CD14-positive monocyte (primary cell): ENCODE data around the gene EFCAB10. TPM values are rescaled to one million over a fixed set of nuclear protein-coding genes. Genes with fewer than 3 reads are reported as not detected.

ENCODE experiments used
- DNase-seq, 3 donors: peaks; one replicate each; pipeline ENCODE4 v3.0.0-alpha.2; 2011 to 2022
- H2AFZ ChIP-seq: 2 replicates; pipeline ENCODE4 v1.6.0; 2012; ENCODE audit warnings: mild to moderate bottlenecking, low read depth, low read length, inconsistent platforms; ENCODE audit not compliant: insufficient read depth, poor library complexity, severe bottlenecking
- H3K27ac ChIP-seq, 2 donors: 1 replicate in 1 of 2; 2 replicates in 1 of 2; pipeline ENCODE4 v1.5.1; 2012 to 2013; ENCODE audit warnings: low read length in 2 of 2, control low read depth in 1 of 2, inconsistent platforms in 1 of 2, low read depth in 1 of 2, mild to moderate bottlenecking in 1 of 2
- H3K27me3 ChIP-seq, 2 donors: one replicate each; pipeline versions ENCODE4 v1.6.0 to v1.6.1; 2011 to 2013; ENCODE audit warnings: low read length in 2 of 2; ENCODE audit not compliant: control insufficient read depth in 2 of 2, insufficient read depth in 2 of 2
- H3K36me3 ChIP-seq, 2 donors: replicated peaks in 1 of 2; 1 replicate in 1 of 2; 2 replicates in 1 of 2; pipeline versions ENCODE4 v1.5.1 to v1.6.1; 2012 to 2013; ENCODE audit warnings: low read length in 2 of 2, control low read depth in 1 of 2, inconsistent platforms in 1 of 2, mild to moderate bottlenecking in 1 of 2; ENCODE audit not compliant: insufficient read depth in 2 of 2, control insufficient read depth in 1 of 2
- H3K4me1 ChIP-seq, 2 donors: 1 replicate in 1 of 2; 2 replicates in 1 of 2; pipeline versions ENCODE4 v1.5.1 to v1.6.1; 2012 to 2013; ENCODE audit warnings: low read length in 2 of 2, control low read depth in 1 of 2, inconsistent platforms in 1 of 2, mild to moderate bottlenecking in 1 of 2, moderate library complexity in 1 of 2; ENCODE audit not compliant: insufficient read depth in 2 of 2, control insufficient read depth in 1 of 2
- H3K4me2 ChIP-seq: replicated peaks from 2 replicates; pipeline ENCODE3; 2012; ENCODE audit warnings: low read length, moderate library complexity, mild to moderate bottlenecking; ENCODE audit not compliant: poor library complexity, severe bottlenecking; ENCODE audit errors: extremely low read depth
- H3K4me3 ChIP-seq, 3 experiments: fragments of 200-600 bp in 1 of 3; sonication (generic) in 1 of 3; replicated peaks in 1 of 3; 1 replicate in 2 of 3; 2 replicates in 1 of 3; pipeline ENCODE4 v1.5.1; 2011 to 2013; ENCODE audit warnings: low read length in 3 of 3, mild to moderate bottlenecking in 3 of 3, control low read depth in 2 of 3, low read depth in 2 of 3, inconsistent platforms in 1 of 3, moderate library complexity in 1 of 3
- H3K79me2 ChIP-seq: 2 replicates; pipeline ENCODE4 v1.6.0; 2012; ENCODE audit warnings: mild to moderate bottlenecking, control low read depth, inconsistent platforms, low read length, moderate library complexity; ENCODE audit not compliant: insufficient read depth
- H3K9ac ChIP-seq: 2 replicates; pipeline ENCODE4 v1.6.0; 2017; ENCODE audit warnings: low read length, mild to moderate bottlenecking; ENCODE audit not compliant: insufficient read depth, poor library complexity, severe bottlenecking
- H3K9me3 ChIP-seq, 2 donors: replicated peaks in 1 of 2; 1 replicate in 1 of 2; 2 replicates in 1 of 2; pipeline versions ENCODE4 v1.5.1 to v1.6.1; 2012 to 2013; ENCODE audit warnings: low read length in 2 of 2, control low read depth in 1 of 2; ENCODE audit not compliant: control insufficient read depth in 1 of 2, insufficient read depth in 1 of 2
- H4K20me1 ChIP-seq: 2 replicates; pipeline ENCODE4 v1.6.0; 2012; ENCODE audit warnings: mild to moderate bottlenecking, low read length, control low read depth, moderate library complexity; ENCODE audit not compliant: insufficient read depth
- H3K27ac Mint-ChIP-seq, 7 donors: one replicate each; pipeline ENCODE4 v1.8.0; 2020; ENCODE audit warnings: mild to moderate bottlenecking in 7 of 7, mixed read lengths in 7 of 7, moderate library complexity in 6 of 7, inconsistent platforms in 2 of 7
- H3K27me3 Mint-ChIP-seq, 3 donors: one replicate each; pipeline ENCODE4 v1.8.0; 2021 to 2022; ENCODE audit warnings: low read depth in 3 of 3, mild to moderate bottlenecking in 3 of 3, mixed read lengths in 3 of 3, moderate library complexity in 3 of 3, inconsistent platforms in 1 of 3
- H3K36me3 Mint-ChIP-seq, 2 donors: one replicate each; pipeline ENCODE4 v1.8.0; 2020; ENCODE audit warnings: mixed read lengths in 2 of 2, inconsistent platforms in 1 of 2, mild to moderate bottlenecking in 1 of 2
- H3K4me1 Mint-ChIP-seq: one replicate; pipeline ENCODE4 v1.8.0; 2020; ENCODE audit warnings: mild to moderate bottlenecking, mixed read lengths
- H3K4me3 Mint-ChIP-seq, 2 donors: one replicate each; pipeline ENCODE4 v1.8.0; 2020; ENCODE audit warnings: mild to moderate bottlenecking in 2 of 2, mixed read lengths in 2 of 2, moderate library complexity in 1 of 2
- H3K9me3 Mint-ChIP-seq, 7 donors: one replicate each; pipeline ENCODE4 v1.8.0; 2020 to 2022; ENCODE audit warnings: mixed read lengths in 7 of 7, mild to moderate bottlenecking in 6 of 7, moderate library complexity in 6 of 7, inconsistent platforms in 2 of 7
- WGBS: methylation state at CpG from one replicate; pipeline ENCODE4 v1.1.5; 2013; ENCODE audit warnings: missing lambda C conversion rate; ENCODE audit not compliant: insufficient coverage; 5-methylcytosine and 5-hydroxymethylcytosine counted together
- intact Hi-C, 2 donors: fragments of 100-400 bp; cut with micrococcal nuclease; formaldehyde crosslinking; loops; one replicate each; pipeline versions ENCODE4 v1.15.0 to v1.15.1; 2023
- polyA plus RNA-seq, 3 donors: library from polyadenylated mRNA; depleted of rRNA in 1 of 3; unstranded in 2 of 3; stranded (reverse) in 1 of 3; fragments of 300-500 nt in 2 of 3; fragments of >200 nt in 1 of 3; fragmentation: Illumina TruSeq in 2 of 3; gene quantifications; 1 replicate in 2 of 3; 2 replicates in 1 of 3; pipeline ENCODE4 v1.2.3, GENCODE V29; 2012 to 2021
- TF ChIP-seq, protein P1 (sequence below): fragments of 200-600 bp; IDR thresholded peaks from one replicate; pipeline ENCODE4 v1.8.0; 2022; ENCODE audit warnings: antibody characterized with exemption, mild to moderate bottlenecking

The EFCAB10 gene
- polyA plus RNA-seq, 3 donors = not detected

DNA sequence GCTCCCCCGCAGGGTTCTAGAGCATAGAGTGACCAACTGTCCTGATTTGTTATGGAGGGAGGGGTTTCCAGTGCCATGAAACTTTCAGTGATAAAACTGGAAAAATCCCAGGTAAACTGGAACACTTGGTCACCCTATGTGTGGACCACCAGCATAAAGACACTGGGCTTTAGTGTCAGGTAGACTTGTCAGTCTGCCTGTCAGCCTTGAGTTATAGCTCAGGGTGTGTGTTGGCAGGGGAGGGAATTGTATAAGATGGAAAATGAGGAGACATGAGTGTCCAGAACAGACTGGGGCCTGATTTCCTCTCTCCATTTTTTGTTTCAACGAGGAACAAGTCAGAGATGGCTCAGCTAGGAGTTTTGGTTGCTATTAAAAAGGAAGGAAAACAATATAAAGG, 10.2 kb upstream of the EFCAB10 start:
- DNase-seq = no peak
- TF ChIP-seq, protein P1, sequence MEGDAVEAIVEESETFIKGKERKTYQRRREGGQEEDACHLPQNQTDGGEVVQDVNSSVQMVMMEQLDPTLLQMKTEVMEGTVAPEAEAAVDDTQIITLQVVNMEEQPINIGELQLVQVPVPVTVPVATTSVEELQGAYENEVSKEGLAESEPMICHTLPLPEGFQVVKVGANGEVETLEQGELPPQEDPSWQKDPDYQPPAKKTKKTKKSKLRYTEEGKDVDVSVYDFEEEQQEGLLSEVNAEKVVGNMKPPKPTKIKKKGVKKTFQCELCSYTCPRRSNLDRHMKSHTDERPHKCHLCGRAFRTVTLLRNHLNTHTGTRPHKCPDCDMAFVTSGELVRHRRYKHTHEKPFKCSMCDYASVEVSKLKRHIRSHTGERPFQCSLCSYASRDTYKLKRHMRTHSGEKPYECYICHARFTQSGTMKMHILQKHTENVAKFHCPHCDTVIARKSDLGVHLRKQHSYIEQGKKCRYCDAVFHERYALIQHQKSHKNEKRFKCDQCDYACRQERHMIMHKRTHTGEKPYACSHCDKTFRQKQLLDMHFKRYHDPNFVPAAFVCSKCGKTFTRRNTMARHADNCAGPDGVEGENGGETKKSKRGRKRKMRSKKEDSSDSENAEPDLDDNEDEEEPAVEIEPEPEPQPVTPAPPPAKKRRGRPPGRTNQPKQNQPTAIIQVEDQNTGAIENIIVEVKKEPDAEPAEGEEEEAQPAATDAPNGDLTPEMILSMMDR = no peak
- H3K36me3 Mint-ChIP-seq = no peaks in the 10 kb centered on the region
- peaks cover 1 to 2% (median 2%) of the 10 kb centered on the region in 3 donors for H3K27me3 Mint-ChIP-seq
- Histone ChIP-seq H3K9me3 (no peaks in the 10 kb centered on the region), H3K9ac (no peak overlapping the region), H3K4me3 (no peak overlapping the region), H3K27me3 (no peaks in the 10 kb centered on the region), H3K4me2 (no peak overlapping the region), H3K27ac (no peak overlapping the region), H3K4me1 (no peaks in the 10 kb centered on the region), H4K20me1 (no peaks in the 10 kb centered on the region), H2AFZ (no peak overlapping the region), H3K36me3 (no peaks in the 10 kb centered on the region), H3K79me2 (no peaks in the 10 kb centered on the region)
- intact Hi-C loops = no loop called here
- H3K4me1 Mint-ChIP-seq = peaks cover 6% of the 10 kb centered on the region
- H3K4me3 Mint-ChIP-seq = no peak overlapping the region
- WGBS = no CpG with 5 or more reads among the region's 2 CpGs
- peaks cover 0 to under 1% (median 0%) of the 10 kb centered on the region in 7 donors for H3K9me3 Mint-ChIP-seq
- no peak overlapping the region for H3K27ac Mint-ChIP-seq

DNA sequence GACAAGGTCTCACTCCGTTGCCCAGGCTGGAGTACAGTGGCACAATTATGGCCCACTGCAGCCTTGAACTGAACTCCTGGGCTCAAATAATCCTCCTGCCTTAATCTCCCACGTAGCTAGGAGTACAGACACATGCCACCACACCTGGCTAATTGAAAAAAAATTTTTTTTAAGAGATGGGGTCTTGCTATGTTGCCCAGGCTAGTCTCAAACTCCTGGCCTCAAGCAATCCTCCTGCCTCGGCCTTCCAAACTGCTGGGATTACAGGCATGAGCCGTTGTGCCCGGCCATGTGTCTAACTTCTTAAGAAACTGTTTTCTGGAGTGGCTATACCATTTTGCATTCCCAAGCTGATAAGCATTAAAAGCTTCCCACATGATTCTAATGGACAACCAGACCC, 9.5 kb upstream of the EFCAB10 start:
- Histone ChIP-seq H3K9ac (no peak overlapping the region), H3K79me2 (no peaks in the 10 kb centered on the region), H3K9me3 (no peaks in the 10 kb centered on the region), H2AFZ (no peak overlapping the region), H3K27ac (no peak overlapping the region), H4K20me1 (no peaks in the 10 kb centered on the region), H3K27me3 (no peaks in the 10 kb centered on the region), H3K4me3 (no peak overlapping the region), H3K36me3 (no peaks in the 10 kb centered on the region), H3K4me2 (no peak overlapping the region), H3K4me1 (no peaks in the 10 kb centered on the region)
- DNase-seq = no peak
- intact Hi-C loops = no loop called here
- H3K4me3 Mint-ChIP-seq = no peak overlapping the region
- no peaks in the 10 kb centered on the region for H3K36me3 Mint-ChIP-seq
- WGBS = 100% methylated on average over 2 of the region's 5 CpGs
- H3K27ac Mint-ChIP-seq = no peak overlapping the region
- TF ChIP-seq, protein P1 = no peak
- peaks cover 0 to 2% (median 0%) of the 10 kb centered on the region in 7 donors for H3K9me3 Mint-ChIP-seq
- peaks cover 1 to 2% (median 2%) of the 10 kb centered on the region in 3 donors for H3K27me3 Mint-ChIP-seq
- H3K4me1 Mint-ChIP-seq = peaks cover 6% of the 10 kb centered on the region
